ENCODE results near the gene TBK1. TPM values are rescaled to one million over a fixed set of nuclear protein-coding genes. Genes with fewer than 3 reads are reported as not detected.

Gene TBK1
- total and polyA plus RNA-seq, 9 of the 15 experiments (the other 6 are each of a cell fraction or from before 2014, with no cell fraction given): 20.4 to 42.0 (median 27.8) TPM

DNA sequence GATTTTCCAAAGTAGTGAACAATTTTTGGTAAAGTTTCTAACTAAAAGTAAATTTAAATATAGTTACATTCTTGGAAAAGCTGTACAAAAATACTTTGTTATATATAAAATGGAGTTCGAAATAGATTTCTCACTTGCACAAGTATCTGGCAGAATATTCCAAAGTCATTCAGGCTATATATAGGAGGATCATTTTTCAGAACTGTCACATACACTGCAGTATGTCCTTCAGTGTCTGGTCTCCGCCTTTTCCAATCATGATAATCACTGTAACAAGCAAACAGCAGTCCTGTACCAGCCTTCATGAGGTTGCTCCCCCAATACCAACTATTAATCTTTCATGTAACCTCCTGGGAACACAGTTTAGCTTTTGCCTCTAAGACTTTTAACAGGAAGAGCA is 18.6 kb downstream of the TBK1 start:
- WGBS (ENCODE audit: insufficient coverage, low coverage, missing lambda C conversion rate): 69% methylated on average over 2 of the region's 2 CpGs
- CTCF ChIA-PET (ENCODE audit: low intra/inter-chr PET ratio): no interaction called here
- Histone ChIP-seq H3K9ac (ENCODE audit: insufficient read depth in 1 of 2, low read depth in 2 of 2, low read length in 2 of 2) (no peak overlapping the region), H3K4me1 (replicated peaks in 1 of 2; ENCODE audit: control insufficient read depth in 2 of 2, insufficient read depth in 2 of 2, low read length in 2 of 2) (no peaks in the 10 kb centered on the region), H2AFZ (ENCODE audit: low read depth, low read length) (no peak overlapping the region), H3K9me1 (ENCODE audit: control insufficient read depth, insufficient read depth, low read length) (no peaks in the 10 kb centered on the region), H3K36me3 (ENCODE audit: control insufficient read depth, insufficient read depth, low read length) (peaks cover 83% of the 10 kb centered on the region), H3K4me2 (ENCODE audit: insufficient read depth, low read length) (no peak overlapping the region), H3K79me2 (ENCODE audit: control insufficient read depth, insufficient read depth, low read length) (no peaks in the 10 kb centered on the region), H3K27me3 (ENCODE audit: control insufficient read depth in 2 of 2, insufficient read depth in 2 of 2, low read length in 2 of 2) (no peaks in the 10 kb centered on the region), H3K4me3 (no peak overlapping the region), H3K27ac (ENCODE audit: extremely low read depth, low read depth, low read length) (no peak overlapping the region), H4K20me1 (replicated peaks; ENCODE audit: control insufficient read depth, insufficient read depth, low read length) (no peaks in the 10 kb centered on the region), H3K9me3 (replicated peaks; ENCODE audit: control insufficient read depth, insufficient read depth, low read depth, low read length) (no peaks in the 10 kb centered on the region)
- ATAC-seq (no peak), DNase-seq (ENCODE audit: extremely low read depth in 1 of 4, low spot score in 3 of 4) (no peak), FAIRE-seq (no peak)
- in situ Hi-C loops (cut with MboI): no loop called here
- intact Hi-C loops (cut with micrococcal nuclease): no loop called here
- BruUV-seq (replicated peaks): no TSS peak
- TF ChIP-seq, protein P1, sequence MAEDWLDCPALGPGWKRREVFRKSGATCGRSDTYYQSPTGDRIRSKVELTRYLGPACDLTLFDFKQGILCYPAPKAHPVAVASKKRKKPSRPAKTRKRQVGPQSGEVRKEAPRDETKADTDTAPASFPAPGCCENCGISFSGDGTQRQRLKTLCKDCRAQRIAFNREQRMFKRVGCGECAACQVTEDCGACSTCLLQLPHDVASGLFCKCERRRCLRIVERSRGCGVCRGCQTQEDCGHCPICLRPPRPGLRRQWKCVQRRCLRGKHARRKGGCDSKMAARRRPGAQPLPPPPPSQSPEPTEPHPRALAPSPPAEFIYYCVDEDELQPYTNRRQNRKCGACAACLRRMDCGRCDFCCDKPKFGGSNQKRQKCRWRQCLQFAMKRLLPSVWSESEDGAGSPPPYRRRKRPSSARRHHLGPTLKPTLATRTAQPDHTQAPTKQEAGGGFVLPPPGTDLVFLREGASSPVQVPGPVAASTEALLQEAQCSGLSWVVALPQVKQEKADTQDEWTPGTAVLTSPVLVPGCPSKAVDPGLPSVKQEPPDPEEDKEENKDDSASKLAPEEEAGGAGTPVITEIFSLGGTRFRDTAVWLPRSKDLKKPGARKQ (CRISPR knock-in tag; IDR thresholded peaks at IDR 0.05): no peak
- TF ChIP-seq, protein P2, sequence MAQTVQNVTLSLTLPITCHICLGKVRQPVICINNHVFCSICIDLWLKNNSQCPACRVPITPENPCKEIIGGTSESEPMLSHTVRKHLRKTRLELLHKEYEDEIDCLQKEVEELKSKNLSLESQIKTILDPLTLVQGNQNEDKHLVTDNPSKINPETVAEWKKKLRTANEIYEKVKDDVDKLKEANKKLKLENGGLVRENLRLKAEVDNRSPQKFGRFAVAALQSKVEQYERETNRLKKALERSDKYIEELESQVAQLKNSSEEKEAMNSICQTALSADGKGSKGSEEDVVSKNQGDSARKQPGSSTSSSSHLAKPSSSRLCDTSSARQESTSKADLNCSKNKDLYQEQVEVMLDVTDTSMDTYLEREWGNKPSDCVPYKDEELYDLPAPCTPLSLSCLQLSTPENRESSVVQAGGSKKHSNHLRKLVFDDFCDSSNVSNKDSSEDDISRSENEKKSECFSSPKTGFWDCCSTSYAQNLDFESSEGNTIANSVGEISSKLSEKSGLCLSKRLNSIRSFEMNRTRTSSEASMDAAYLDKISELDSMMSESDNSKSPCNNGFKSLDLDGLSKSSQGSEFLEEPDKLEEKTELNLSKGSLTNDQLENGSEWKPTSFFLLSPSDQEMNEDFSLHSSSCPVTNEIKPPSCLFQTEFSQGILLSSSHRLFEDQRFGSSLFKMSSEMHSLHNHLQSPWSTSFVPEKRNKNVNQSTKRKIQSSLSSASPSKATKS (CRISPR knock-in tag; IDR thresholded peaks at IDR 0.05): no peak
- TF ChIP-seq GATA2 (CRISPR knock-in tag; IDR thresholded peaks at IDR 0.05) (no peak), KDM4B (IDR thresholded peaks at IDR 0.05; ENCODE audit: borderline replicate concordance in 2 of 2, low read depth in 1 of 2) (no peak), JUN (IDR thresholded peaks at IDR 0.05; ENCODE audit: borderline replicate concordance, low read depth, low read length) (no peak), JUN (CRISPR knock-in tag; IDR thresholded peaks at IDR 0.05; ENCODE audit: borderline replicate concordance) (no peak), SRSF1 (IDR thresholded peaks at IDR 0.05; ENCODE audit: low read depth, low read length) (no peak), PCBP2 (IDR thresholded peaks at IDR 0.05; ENCODE audit: low read depth, low read length, poor library complexity, severe bottlenecking) (no peak), ZNF431 (CRISPR knock-in tag; IDR thresholded peaks at IDR 0.05) (no peak), OTX1 (CRISPR knock-in tag; IDR thresholded peaks at IDR 0.05) (no peak), ZNF766 (CRISPR knock-in tag; conservative IDR thresholded peaks at IDR 0.05) (no peak)
- TF ChIP-seq, protein P3, sequence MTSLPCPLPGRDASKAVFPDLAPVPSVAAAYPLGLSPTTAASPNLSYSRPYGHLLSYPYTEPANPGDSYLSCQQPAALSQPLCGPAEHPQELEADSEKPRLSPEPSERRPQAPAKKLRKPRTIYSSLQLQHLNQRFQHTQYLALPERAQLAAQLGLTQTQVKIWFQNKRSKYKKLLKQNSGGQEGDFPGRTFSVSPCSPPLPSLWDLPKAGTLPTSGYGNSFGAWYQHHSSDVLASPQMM (CRISPR knock-in tag; IDR thresholded peaks at IDR 0.05): no peak
- POLR2A ChIA-PET: interaction anchor here (0.8 to 1.1 kb wide), 2 partner anchors 12 to 17 kb away, joined by 3 to 4 read pairs; no protein-coding TSS in a partner anchor
